ENCODE data around the gene PAF1.
"Not testable (repeated sequence)": the region's sequence is repeated elsewhere in the genome, so short reads cannot be mapped to it uniquely, and the experiment has no call there.

The PAF1 gene

GRCh38 chr19:39341719-39342604, 48.9 kb downstream of the PAF1 start, which contains the start of gene SAMD4B:
Gene SAMD4B, plus strand, starts transcription at chr19:39342421. Its CDS starts 14,473 bp downstream, at chr19:39356894.
- TF ChIP-seq, protein P1, sequence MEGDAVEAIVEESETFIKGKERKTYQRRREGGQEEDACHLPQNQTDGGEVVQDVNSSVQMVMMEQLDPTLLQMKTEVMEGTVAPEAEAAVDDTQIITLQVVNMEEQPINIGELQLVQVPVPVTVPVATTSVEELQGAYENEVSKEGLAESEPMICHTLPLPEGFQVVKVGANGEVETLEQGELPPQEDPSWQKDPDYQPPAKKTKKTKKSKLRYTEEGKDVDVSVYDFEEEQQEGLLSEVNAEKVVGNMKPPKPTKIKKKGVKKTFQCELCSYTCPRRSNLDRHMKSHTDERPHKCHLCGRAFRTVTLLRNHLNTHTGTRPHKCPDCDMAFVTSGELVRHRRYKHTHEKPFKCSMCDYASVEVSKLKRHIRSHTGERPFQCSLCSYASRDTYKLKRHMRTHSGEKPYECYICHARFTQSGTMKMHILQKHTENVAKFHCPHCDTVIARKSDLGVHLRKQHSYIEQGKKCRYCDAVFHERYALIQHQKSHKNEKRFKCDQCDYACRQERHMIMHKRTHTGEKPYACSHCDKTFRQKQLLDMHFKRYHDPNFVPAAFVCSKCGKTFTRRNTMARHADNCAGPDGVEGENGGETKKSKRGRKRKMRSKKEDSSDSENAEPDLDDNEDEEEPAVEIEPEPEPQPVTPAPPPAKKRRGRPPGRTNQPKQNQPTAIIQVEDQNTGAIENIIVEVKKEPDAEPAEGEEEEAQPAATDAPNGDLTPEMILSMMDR (IDR thresholded peaks at IDR 0.05; ENCODE audit: insufficient read depth, low read length) = peak; percentile 44
- TF ChIP-seq, protein P2, sequence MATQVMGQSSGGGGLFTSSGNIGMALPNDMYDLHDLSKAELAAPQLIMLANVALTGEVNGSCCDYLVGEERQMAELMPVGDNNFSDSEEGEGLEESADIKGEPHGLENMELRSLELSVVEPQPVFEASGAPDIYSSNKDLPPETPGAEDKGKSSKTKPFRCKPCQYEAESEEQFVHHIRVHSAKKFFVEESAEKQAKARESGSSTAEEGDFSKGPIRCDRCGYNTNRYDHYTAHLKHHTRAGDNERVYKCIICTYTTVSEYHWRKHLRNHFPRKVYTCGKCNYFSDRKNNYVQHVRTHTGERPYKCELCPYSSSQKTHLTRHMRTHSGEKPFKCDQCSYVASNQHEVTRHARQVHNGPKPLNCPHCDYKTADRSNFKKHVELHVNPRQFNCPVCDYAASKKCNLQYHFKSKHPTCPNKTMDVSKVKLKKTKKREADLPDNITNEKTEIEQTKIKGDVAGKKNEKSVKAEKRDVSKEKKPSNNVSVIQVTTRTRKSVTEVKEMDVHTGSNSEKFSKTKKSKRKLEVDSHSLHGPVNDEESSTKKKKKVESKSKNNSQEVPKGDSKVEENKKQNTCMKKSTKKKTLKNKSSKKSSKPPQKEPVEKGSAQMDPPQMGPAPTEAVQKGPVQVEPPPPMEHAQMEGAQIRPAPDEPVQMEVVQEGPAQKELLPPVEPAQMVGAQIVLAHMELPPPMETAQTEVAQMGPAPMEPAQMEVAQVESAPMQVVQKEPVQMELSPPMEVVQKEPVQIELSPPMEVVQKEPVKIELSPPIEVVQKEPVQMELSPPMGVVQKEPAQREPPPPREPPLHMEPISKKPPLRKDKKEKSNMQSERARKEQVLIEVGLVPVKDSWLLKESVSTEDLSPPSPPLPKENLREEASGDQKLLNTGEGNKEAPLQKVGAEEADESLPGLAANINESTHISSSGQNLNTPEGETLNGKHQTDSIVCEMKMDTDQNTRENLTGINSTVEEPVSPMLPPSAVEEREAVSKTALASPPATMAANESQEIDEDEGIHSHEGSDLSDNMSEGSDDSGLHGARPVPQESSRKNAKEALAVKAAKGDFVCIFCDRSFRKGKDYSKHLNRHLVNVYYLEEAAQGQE (IDR thresholded peaks at IDR 0.05; ENCODE audit: insufficient replicate concordance, low read depth) = no peak
- TF ChIP-seq POLR2AphosphoS5 (IDR thresholded peaks at IDR 0.05; ENCODE audit: low read depth) (peak; percentile 84), SPI1 (IDR thresholded peaks at IDR 0.05; ENCODE audit: borderline replicate concordance, low read depth) (peak; percentile 60; the same call in 1 of the 2 replicates), GABPA (IDR thresholded peaks at IDR 0.05; ENCODE audit: low read depth) (peak; percentile 76)
- Histone ChIP-seq H3K4me3 (replicated peaks; ENCODE audit: insufficient read depth, low read length) (peak within 1 kb of the TSS; percentile 82), H3K27ac (replicated peaks) (peak within 1 kb of the TSS; percentile 73), H3K27me3 (ENCODE audit: insufficient read depth, poor library complexity, severe bottlenecking) (no peaks in the 10 kb centered on the region)
- peak; percentile 96 to 98 for DNase-seq (ENCODE audit: low read depth in 1 of 2, low spot score in 1 of 2)

DNA sequence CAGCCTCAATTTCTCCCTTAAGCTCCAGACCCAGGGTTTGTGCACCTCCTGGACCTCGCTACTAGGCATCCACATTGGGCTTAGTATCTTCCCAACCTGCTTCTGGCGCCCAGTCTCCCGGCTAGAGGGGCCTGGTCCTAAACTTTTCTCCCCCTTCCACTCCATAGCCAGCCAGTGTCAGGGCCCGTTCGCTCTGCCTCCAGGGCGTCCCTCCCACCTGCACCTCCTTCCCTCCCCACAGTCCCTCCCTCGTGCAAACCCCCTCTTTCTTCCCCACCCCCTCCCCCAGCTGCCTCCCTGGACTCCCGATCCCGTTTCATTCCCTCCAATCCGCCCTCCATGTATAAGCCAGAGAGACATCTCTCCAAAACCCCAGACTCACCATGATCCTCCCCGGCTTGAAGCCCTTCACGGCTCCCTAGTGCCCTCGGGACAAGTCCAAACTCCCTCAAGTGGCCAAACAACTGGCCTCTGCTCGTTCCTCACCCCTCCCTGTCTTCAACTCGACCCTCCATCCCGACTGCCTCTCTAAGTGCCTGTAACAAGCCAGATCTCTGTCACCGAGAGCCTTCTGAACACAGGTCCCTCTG, 49.7 kb downstream of the PAF1 start:
- Histone ChIP-seq H3K4me3 (replicated peaks; ENCODE audit: insufficient read depth, low read length) (peak overlapping the region; percentile 81), H3K27ac (replicated peaks) (peak overlapping the region; percentile 73), H3K27me3 (ENCODE audit: insufficient read depth, poor library complexity, severe bottlenecking) (no peaks in the 10 kb centered on the region)
- DNase-seq (ENCODE audit: low read depth in 1 of 2, low spot score in 1 of 2) = peak; percentile 31 to 34
- TF ChIP-seq, protein P2 (IDR thresholded peaks at IDR 0.05; ENCODE audit: insufficient replicate concordance, low read depth) = no peak
- TF ChIP-seq, protein P1 (IDR thresholded peaks at IDR 0.05; ENCODE audit: insufficient read depth, low read length) = no peak

- not testable (repeated sequence) for DNase-seq (ENCODE audit: low read depth in 1 of 2, low spot score in 1 of 2); H3K27me3 ChIP-seq (ENCODE audit: insufficient read depth, poor library complexity, severe bottlenecking); H3K4me3 ChIP-seq (replicated peaks; ENCODE audit: insufficient read depth, low read length)
- peak overlapping the region; percentile 73 for H3K27ac ChIP-seq (replicated peaks)
These were observed 50.8 kb downstream of the PAF1 start for GRCh38 chr19:39340156-39340555.

DNA sequence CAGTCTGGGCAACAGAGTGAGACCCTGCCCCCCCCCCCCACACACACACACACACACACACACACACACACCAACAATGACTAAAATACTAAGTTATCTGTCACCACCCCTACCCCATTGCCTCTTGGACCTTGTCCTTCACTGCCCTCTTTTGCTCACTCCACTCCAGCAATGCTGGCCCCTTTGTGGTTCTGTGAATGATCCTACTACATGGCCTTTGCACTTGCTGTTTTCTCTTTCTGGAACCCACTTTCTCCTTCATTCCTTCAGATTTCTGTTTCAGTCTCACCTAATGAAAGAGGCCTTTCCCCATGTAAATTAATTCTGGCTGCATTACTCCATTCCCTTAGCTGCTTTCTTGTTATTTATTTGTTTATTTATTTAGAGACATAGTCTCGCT, 51.2 kb downstream of the PAF1 start:
- TF ChIP-seq SPI1 (IDR thresholded peaks at IDR 0.05; ENCODE audit: borderline replicate concordance, low read depth) (no peak), GABPA (IDR thresholded peaks at IDR 0.05; ENCODE audit: low read depth) (no peak), POLR2AphosphoS5 (IDR thresholded peaks at IDR 0.05; ENCODE audit: low read depth) (no peak)
- TF ChIP-seq, protein P2 (IDR thresholded peaks at IDR 0.05; ENCODE audit: insufficient replicate concordance, low read depth) = no peak
- no peak for DNase-seq (ENCODE audit: low read depth in 1 of 2, low spot score in 1 of 2)
- H3K27me3 ChIP-seq (ENCODE audit: insufficient read depth, poor library complexity, severe bottlenecking) = no peaks in the 10 kb centered on the region
- H3K4me3 ChIP-seq (replicated peaks; ENCODE audit: insufficient read depth, low read length) = no peak overlapping the region
- H3K27ac ChIP-seq (replicated peaks) = peak overlapping the region; percentile 73

Measured in HL-60 (cell line).